Activated CD4-positive, alpha-beta memory T cell treated with anti-CD3 and anti-CD28 coated beads for 36 hours (primary cell): ENCODE results near the gene DNAAF8. TPM values are rescaled to one million over a fixed set of nuclear protein-coding genes. Genes with fewer than 3 reads are reported as not detected.

Experiments
- CTCF ChIA-PET: fragments of 350-600 bp; sonication (Branson Sonifier 250); formaldehyde crosslinking; loops from one replicate; lab custom pipeline; 2021; ENCODE audit warnings: antibody characterized with exemption, inconsistent platforms; lab: Charles Lee
- POLR2A ChIA-PET: fragments of 350-600 bp; sonication (Branson Sonifier 250); formaldehyde crosslinking; loops from one replicate; lab custom pipeline; 2021; ENCODE audit warnings: antibody characterized with exemption; lab: Charles Lee
- DNase-seq: peaks from one replicate; pipeline ENCODE4 v3.0.0-alpha.2; 2020
- H3K27ac Mint-ChIP-seq: one replicate; pipeline ENCODE4 v1.8.0; 2021; ENCODE audit warnings: mixed read lengths
- H3K27me3 Mint-ChIP-seq: one replicate; pipeline ENCODE4 v1.8.0; 2021; ENCODE audit warnings: mixed read lengths
- H3K36me3 Mint-ChIP-seq: one replicate; pipeline ENCODE4 v1.8.0; 2021; ENCODE audit warnings: mixed read lengths
- H3K4me1 Mint-ChIP-seq: one replicate; pipeline ENCODE4 v1.8.0; 2021; ENCODE audit warnings: low read depth, mixed read lengths
- H3K4me3 Mint-ChIP-seq: one replicate; pipeline ENCODE4 v1.8.0; 2021; ENCODE audit warnings: mild to moderate bottlenecking, mixed read lengths
- H3K9me3 Mint-ChIP-seq: one replicate; pipeline ENCODE4 v1.8.0; 2021; ENCODE audit warnings: mixed read lengths
- intact Hi-C: fragments of 100-400 bp; cut with micrococcal nuclease; formaldehyde crosslinking; loops from one replicate; pipeline ENCODE4 v1.15.1; 2023
- total RNA-seq, 2 experiments: library from RNA; stranded (reverse); gene quantifications; one replicate each; pipeline ENCODE4 v1.2.3, GENCODE V29; 2021

Gene DNAAF8
- total RNA-seq, 2 experiments from 2014 or later: 0.31 TPM; not detected in 1

DNA sequence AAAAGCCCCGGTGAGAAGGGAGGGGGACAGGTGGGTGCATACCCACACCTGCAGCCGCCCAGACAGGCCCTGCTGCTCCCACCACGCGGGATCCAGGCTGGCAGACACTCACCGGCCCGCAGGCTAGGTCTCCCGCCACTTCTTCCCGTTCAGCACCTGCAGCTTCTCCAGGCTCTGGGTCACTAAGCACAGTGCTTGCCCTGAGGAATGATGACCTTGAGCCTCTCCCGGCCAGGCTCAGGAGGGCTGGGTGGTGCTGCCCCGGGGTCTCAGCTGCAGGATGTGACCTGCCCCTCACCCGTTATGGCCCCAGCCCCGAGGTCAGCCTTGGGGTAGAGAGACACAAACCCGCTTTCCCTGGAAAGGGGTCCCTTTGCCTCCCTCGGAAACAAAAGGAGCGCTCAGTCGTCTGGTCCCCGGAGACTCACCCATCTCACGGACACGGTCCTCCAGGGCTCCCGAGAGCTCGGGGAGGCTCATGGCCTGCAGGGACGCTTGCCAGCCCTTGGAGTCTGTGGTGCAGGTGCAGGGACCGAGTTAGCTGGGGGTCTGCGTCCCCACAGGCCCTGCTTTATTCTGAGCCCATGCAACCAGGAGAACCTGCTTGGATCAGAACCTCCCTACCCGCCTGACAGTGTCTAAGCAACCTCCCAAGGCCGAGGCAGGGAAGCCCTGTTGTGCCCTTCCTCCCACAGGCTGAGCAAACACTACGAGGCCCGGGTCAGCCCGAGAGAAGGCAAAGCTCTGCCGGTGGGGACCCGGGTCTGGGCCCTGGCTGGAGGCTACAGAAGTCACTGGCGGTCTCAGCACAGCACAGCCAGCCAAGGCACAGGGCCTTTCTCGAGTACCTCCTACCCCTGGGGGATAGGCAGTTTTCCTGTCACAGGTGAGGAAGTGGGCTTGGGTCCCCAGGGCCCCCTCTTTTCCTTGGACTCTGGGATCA lies 37.2 kb upstream of the DNAAF8 start:
- Mint-ChIP-seq H3K27me3 (no peaks in the 10 kb centered on the region), H3K9me3 (no peaks in the 10 kb centered on the region), H3K4me1 (peaks cover 17% of the 10 kb centered on the region), H3K36me3 (peaks cover 6% of the 10 kb centered on the region), H3K27ac (no peak overlapping the region), H3K4me3 (no peak overlapping the region)
- intact Hi-C loops: no loop called here
- no peak for DNase-seq
- CTCF ChIA-PET: no interaction called here
- POLR2A ChIA-PET: no interaction called here

DNA sequence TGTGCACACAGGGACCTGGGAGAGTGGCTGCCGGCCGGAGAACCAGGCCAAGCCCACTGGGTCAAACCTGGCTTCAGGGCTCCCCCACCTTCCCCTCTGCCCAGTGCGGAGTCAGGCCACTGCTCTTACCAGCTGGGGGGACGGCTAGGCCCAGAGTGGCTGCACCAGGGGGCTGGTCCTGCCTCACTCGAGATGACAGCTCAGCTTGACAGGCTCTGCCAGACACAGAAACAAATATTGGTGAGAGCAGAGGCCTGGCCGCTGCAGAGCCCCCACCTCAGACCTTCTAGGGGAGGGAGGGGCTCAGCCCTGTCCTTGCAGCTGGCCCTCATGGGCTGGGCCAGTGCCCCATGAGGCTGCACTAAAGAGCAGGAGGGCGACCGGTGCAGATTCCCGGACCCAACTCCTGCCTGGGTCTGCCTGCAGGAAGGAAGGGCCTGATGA lies 36.5 kb upstream of the DNAAF8 start:
- ChIA-PET CTCF (no interaction called here), POLR2A (no interaction called here)
- Mint-ChIP-seq H3K4me1 (peaks cover 11% of the 10 kb centered on the region), H3K27ac (no peak overlapping the region), H3K9me3 (no peaks in the 10 kb centered on the region), H3K27me3 (no peaks in the 10 kb centered on the region), H3K4me3 (no peak overlapping the region), H3K36me3 (peaks cover 6% of the 10 kb centered on the region)
- DNase-seq: no peak
- intact Hi-C loops: no loop called here

GRCh38 chr16:4698321-4699045 lies 35.9 kb upstream of the DNAAF8 start:
- intact Hi-C loops: no loop called here
- Mint-ChIP-seq H3K4me3 (no peak overlapping the region), H3K9me3 (no peaks in the 10 kb centered on the region), H3K4me1 (peaks cover 11% of the 10 kb centered on the region), H3K27me3 (no peaks in the 10 kb centered on the region), H3K27ac (no peak overlapping the region), H3K36me3 (peaks cover 6% of the 10 kb centered on the region)
- ChIA-PET POLR2A (no interaction called here), CTCF (no interaction called here)
- DNase-seq: no peak

DNA sequence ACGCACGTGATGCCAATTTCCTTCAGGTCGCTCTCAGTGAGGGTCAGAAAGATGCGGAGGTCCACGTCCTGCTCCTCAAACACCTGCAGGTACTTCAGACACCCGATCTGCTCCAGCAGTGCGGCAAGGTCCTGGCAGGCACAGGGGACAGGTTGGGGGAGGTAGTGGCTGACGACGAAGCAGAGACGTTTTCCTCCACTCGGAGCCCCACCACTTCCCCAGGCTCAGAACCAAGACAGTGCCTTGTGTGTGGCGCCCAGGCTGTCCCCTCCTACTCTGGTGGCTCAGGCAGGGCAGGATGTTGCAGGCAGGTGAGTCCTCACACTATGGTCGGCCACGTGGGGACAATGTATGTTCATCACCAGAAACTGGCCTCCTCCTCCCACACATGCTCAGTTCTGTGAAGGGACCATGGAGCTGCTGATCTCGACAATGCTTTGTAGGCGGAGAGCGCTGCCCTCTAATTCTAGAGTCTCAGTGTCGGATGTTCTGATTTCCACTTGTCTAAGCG lies 35.2 kb upstream of the DNAAF8 start:
- intact Hi-C loops: no loop called here
- H3K27me3 Mint-ChIP-seq: no peaks in the 10 kb centered on the region
- H3K4me1 Mint-ChIP-seq: peaks cover 11% of the 10 kb centered on the region
- no peak for DNase-seq
- no peaks in the 10 kb centered on the region for H3K9me3 Mint-ChIP-seq
- H3K36me3 Mint-ChIP-seq: peaks cover 6% of the 10 kb centered on the region
- no peak overlapping the region for H3K4me3 Mint-ChIP-seq
- CTCF ChIA-PET: no interaction called here
- H3K27ac Mint-ChIP-seq: no peak overlapping the region
- POLR2A ChIA-PET: no interaction called here

DNA sequence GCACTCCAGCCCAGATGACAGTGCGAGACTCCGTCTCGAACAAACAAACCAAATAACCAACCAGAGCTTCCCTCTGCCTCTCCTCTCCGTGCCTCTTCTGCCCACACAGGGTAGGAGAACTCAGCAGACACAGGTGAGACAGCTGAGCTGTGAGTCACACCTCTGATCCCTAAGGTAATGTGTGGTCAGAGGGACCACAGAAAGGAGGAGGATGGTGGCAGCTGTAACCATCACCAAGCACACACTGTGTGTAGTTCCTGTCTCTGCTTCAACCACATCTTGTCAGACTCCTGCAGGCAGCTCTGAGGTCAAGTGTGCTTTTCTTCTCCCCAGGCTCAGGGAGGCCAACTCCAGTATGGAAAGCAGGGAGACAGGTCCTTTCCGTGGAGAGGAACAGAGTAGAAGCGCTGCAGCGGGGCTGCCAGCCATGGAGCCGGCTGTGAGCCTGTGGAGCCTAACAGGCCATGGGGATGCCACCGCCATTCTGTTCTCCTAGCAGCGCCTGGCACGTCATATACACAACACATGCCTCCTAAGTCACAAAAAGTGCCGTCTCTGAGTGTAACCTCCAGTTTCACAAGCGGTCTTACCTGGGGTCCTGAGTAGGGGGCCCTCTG lies 33.8 kb upstream of the DNAAF8 start:
- no peaks in the 10 kb centered on the region for H3K9me3 Mint-ChIP-seq
- CTCF ChIA-PET: interaction anchor here (0.6 kb wide), 1 partner anchor 566 kb away, joined by 3 read pairs; no protein-coding TSS in a partner anchor
- H3K27me3 Mint-ChIP-seq: no peaks in the 10 kb centered on the region
- H3K4me1 Mint-ChIP-seq: peaks cover 6% of the 10 kb centered on the region
- intact Hi-C loops: no loop called here
- POLR2A ChIA-PET: no interaction called here
- no peak overlapping the region for H3K27ac Mint-ChIP-seq
- H3K36me3 Mint-ChIP-seq: peaks cover 9% of the 10 kb centered on the region
- H3K4me3 Mint-ChIP-seq: no peak overlapping the region
- peak; percentile 46 for DNase-seq

DNA sequence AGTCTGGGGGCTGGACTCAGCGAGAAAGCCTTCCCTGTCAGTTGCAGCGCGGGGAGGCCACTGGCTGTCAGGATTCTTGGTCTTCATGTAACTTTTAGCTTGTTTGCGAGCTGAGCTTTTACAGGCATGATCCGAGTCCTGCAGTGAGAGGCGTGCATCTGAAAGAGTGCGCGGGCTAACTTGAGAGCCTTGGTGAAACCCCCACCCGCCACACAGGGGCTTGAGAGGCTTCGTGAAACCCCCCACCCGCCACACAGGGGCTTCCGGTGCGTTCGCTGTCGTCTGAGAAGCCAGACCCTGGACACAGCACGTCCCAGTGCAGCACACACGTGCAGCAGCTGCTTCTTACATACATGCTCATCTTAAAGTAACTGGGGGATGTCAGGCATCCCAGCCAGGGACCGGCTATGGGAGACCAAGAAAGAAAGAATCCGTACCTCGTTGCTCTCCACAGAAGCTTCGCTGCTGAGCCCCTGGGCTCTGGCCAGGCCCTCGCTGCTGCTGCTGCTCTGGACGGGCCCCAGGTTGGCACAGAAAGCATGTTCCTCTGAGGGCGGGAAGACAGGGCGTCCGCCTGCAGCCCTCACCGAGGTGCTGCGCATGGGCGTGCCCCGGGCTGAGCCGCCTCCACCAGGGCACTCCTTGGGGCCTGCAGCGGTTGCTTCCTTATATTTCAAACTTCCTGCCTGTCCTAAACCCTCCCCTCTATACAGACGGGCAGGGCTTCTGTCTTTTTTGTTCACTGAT lies 33.2 kb upstream of the DNAAF8 start:
- POLR2A ChIA-PET: interaction anchor here (0.5 kb wide), 1 partner anchor 26 kb away, joined by 3 read pairs; no protein-coding TSS in a partner anchor

DNA sequence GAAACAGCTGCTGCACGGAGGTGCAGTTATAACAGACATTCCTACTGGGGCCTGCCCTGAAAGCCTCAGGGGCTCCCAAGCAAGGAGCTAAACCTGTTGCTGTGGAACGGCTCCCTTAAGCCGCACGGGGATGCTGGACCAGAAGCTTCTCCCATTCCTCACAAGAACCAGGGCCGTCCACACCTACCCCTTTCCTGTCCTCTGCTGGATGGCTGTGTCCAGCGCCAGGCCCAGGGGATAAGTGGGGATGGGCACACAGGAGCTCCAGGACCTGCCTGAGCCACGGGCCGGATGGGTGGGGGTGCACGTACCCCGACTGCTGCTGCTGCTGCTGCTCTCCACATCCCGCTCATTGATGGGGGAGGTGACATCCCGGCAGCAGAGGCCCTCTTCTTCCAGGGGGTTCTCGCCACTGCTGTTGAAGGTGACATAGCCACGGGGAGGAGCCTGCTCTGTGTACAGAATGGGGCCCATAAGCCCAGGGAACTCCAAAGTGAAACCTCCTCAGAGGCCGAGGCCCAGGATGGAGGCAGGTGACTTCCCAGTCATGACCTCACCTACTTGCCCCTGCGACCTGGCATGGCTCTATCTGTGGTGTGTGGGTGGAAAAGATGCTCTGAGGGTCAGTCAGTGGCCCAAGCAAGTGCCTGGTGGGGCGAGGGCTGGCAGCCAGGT lies 32.4 kb upstream of the DNAAF8 start:
- ChIA-PET CTCF (no interaction called here), POLR2A (interaction anchor here (0.5 kb wide), 1 partner anchor 27 kb away, joined by 3 read pairs; no protein-coding TSS in a partner anchor)
- Mint-ChIP-seq H3K27ac (no peak overlapping the region), H3K9me3 (no peaks in the 10 kb centered on the region), H3K27me3 (no peaks in the 10 kb centered on the region), H3K4me1 (peaks cover 5% of the 10 kb centered on the region), H3K36me3 (peaks cover 14% of the 10 kb centered on the region), H3K4me3 (no peak overlapping the region)
- no peak for DNase-seq
- intact Hi-C loops: no loop called here

More for the DNA sequence above, 33.2 kb upstream of the DNAAF8 start:
- Mint-ChIP-seq H3K4me1 (peaks cover 5% of the 10 kb centered on the region), H3K36me3 (peaks cover 9% of the 10 kb centered on the region), H3K27ac (no peak overlapping the region), H3K9me3 (no peaks in the 10 kb centered on the region), H3K4me3 (no peak overlapping the region), H3K27me3 (no peaks in the 10 kb centered on the region)
- intact Hi-C loops: no loop called here
- DNase-seq: no peak
- CTCF ChIA-PET: interaction anchor here (0.6 kb wide), 1 partner anchor 566 kb away, joined by 3 read pairs; no protein-coding TSS in a partner anchor

DNA sequence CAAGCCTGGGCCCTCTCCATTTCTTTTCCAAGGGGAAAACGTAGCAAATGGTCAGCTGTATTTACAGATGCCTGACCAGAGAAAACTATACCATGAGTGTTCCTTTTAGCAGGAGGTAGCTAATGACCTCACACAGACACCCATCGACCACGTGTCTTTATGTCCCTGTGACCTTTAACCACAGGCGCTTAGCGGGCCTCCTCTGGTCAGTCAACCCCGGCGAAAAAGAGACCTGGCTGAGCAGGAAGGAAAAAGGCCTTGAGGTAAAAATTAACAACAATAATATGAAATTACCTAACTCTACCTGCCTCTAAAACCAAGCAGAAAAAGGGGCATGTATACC lies 31.9 kb upstream of the DNAAF8 start:
- H3K36me3 Mint-ChIP-seq: peaks cover 15% of the 10 kb centered on the region
- POLR2A ChIA-PET: no interaction called here
- CTCF ChIA-PET: no interaction called here

GRCh38 chr16:4703906-4704305 lies 30.4 kb upstream of the DNAAF8 start:
- ChIA-PET CTCF (no interaction called here), POLR2A (interaction anchor here (0.8 kb wide), 1 partner anchor 95 kb away, joined by 3 read pairs; no protein-coding TSS in a partner anchor)
- no peaks in the 10 kb centered on the region for H3K27me3 Mint-ChIP-seq
- no peak overlapping the region for H3K4me3 Mint-ChIP-seq
- intact Hi-C loops: no loop called here
- peaks cover 15% of the 10 kb centered on the region for H3K36me3 Mint-ChIP-seq
- no peak for DNase-seq
- no peak overlapping the region for H3K27ac Mint-ChIP-seq
- no peaks in the 10 kb centered on the region for H3K9me3 Mint-ChIP-seq
- peaks cover 5% of the 10 kb centered on the region for H3K4me1 Mint-ChIP-seq

More for the DNA sequence above, 31.9 kb upstream of the DNAAF8 start:
- intact Hi-C loops: no loop called here
- Mint-ChIP-seq H3K4me3 (no peak overlapping the region), H3K27ac (no peak overlapping the region), H3K27me3 (no peaks in the 10 kb centered on the region), H3K9me3 (no peaks in the 10 kb centered on the region), H3K4me1 (peaks cover 5% of the 10 kb centered on the region)
- no peak for DNase-seq

GRCh38 chr16:4704491-4704890 lies 29.8 kb upstream of the DNAAF8 start:
- peaks cover 5% of the 10 kb centered on the region for H3K4me1 Mint-ChIP-seq
- no peak for DNase-seq
- H3K27me3 Mint-ChIP-seq: no peaks in the 10 kb centered on the region
- no peaks in the 10 kb centered on the region for H3K9me3 Mint-ChIP-seq
- intact Hi-C loops: no loop called here
- H3K4me3 Mint-ChIP-seq: no peak overlapping the region
- no peak overlapping the region for H3K27ac Mint-ChIP-seq
- POLR2A ChIA-PET: no interaction called here
- peaks cover 15% of the 10 kb centered on the region for H3K36me3 Mint-ChIP-seq
- CTCF ChIA-PET: no interaction called here

- no peak overlapping the region for H3K27ac Mint-ChIP-seq
- no peaks in the 10 kb centered on the region for H3K9me3 Mint-ChIP-seq
- ChIA-PET POLR2A (no interaction called here), CTCF (no interaction called here)
- no peak for DNase-seq
- no peaks in the 10 kb centered on the region for H3K27me3 Mint-ChIP-seq
- no peak overlapping the region for H3K4me3 Mint-ChIP-seq
- intact Hi-C loops: no loop called here
- peaks cover 5% of the 10 kb centered on the region for H3K4me1 Mint-ChIP-seq
- peaks cover 15% of the 10 kb centered on the region for H3K36me3 Mint-ChIP-seq
Measured at GRCh38 chr16:4704913-4705312, 29.4 kb upstream of the DNAAF8 start.
